Measurements from ENCODE around the gene SPAST. TPM values are rescaled to one million over a fixed set of nuclear protein-coding genes. Genes with fewer than 3 reads are reported as not detected.

SPAST gene
- total and polyA plus RNA-seq, 2 of the 13 experiments (the other 11 are each of a cell fraction or from before 2014, with no cell fraction given): 11.5 to 40.4 TPM

GRCh38 chr2:32039447-32040219, 23.7 kb upstream of the SPAST start, which contains the start of gene DPY30 (continued):
- TF ChIP-seq ZNF775 (CRISPR knock-in tag; IDR thresholded peaks at IDR 0.05; ENCODE audit: borderline replicate concordance) (peak; percentile 65), ARHGAP35 (CRISPR knock-in tag; IDR thresholded peaks at IDR 0.05; ENCODE audit: borderline replicate concordance) (peak; percentile 73; the same call in 1 of the 2 replicates), NR2F1 (CRISPR knock-in tag; IDR thresholded peaks at IDR 0.05) (no peak), SMAD3 (CRISPR knock-in tag; IDR thresholded peaks at IDR 0.05) (peak; percentile 91), JDP2 (CRISPR knock-in tag; IDR thresholded peaks at IDR 0.05; ENCODE audit: borderline replicate concordance) (no peak), GATAD1 (CRISPR knock-in tag; IDR thresholded peaks at IDR 0.05) (peak; percentile 98), ZSCAN21 (CRISPR knock-in tag; IDR thresholded peaks at IDR 0.05; ENCODE audit: borderline replicate concordance) (peak; percentile 48; the same call in 1 of the 2 replicates), PAF1 (CRISPR knock-in tag; IDR thresholded peaks at IDR 0.05) (no peak), REPIN1 (CRISPR knock-in tag; IDR thresholded peaks at IDR 0.05; ENCODE audit: borderline replicate concordance, low read depth) (peak; percentile 91), ZBTB34 (CRISPR knock-in tag; IDR thresholded peaks at IDR 0.05) (no peak), SAFB2 (CRISPR knock-in tag; IDR thresholded peaks at IDR 0.05; ENCODE audit: borderline replicate concordance, low read depth) (no peak; the same call in 1 of the 2 replicates), AKNA (CRISPR knock-in tag; IDR thresholded peaks at IDR 0.05; ENCODE audit: borderline replicate concordance) (no peak), NCOA1 (CRISPR knock-in tag; IDR thresholded peaks at IDR 0.05) (no peak), ZNF580 (CRISPR knock-in tag; IDR thresholded peaks at IDR 0.05; ENCODE audit: borderline replicate concordance, low read depth) (peak; percentile 92; the same call in 1 of the 2 replicates), SUZ12 (IDR thresholded peaks at IDR 0.05; ENCODE audit: low read depth, low read length) (no peak), ZNF609 (CRISPR knock-in tag; IDR thresholded peaks at IDR 0.05; ENCODE audit: borderline replicate concordance) (peak; percentile 34; the same call in 1 of the 2 replicates)

Measured in HepG2 (cell line).